Tibial nerve (tissue), 4 donors: ENCODE measurements around the gene CTNNA2.

Experiments used
- EP300 ChIP-seq, 2 donors: sonication (generic); formaldehyde crosslinking; IDR thresholded peaks; one replicate each; pipeline ENCODE4 v1.6.1; 2017; ENCODE audit warnings: antibody characterized with exemption in 2 of 2, mild to moderate bottlenecking in 1 of 2
- POLR2A ChIP-seq, 2 donors: fragments of 450-650 bp; IDR thresholded peaks; one replicate each; pipeline ENCODE4 v1.6.1; 2017; ENCODE audit warnings: antibody characterized with exemption in 2 of 2, mild to moderate bottlenecking in 2 of 2, moderate library complexity in 2 of 2
- TF ChIP-seq, protein P1 (sequence below), 5 experiments: fragments of 200-600 bp in 3 of 5; fragments of 450-650 bp in 2 of 5; sonication (generic) in 3 of 5; IDR thresholded peaks; one replicate each; pipeline ENCODE4 v1.5.1; 2016 to 2019; ENCODE audit warnings: antibody characterized with exemption in 5 of 5, mild to moderate bottlenecking in 3 of 5, moderate library complexity in 2 of 5

DNA sequence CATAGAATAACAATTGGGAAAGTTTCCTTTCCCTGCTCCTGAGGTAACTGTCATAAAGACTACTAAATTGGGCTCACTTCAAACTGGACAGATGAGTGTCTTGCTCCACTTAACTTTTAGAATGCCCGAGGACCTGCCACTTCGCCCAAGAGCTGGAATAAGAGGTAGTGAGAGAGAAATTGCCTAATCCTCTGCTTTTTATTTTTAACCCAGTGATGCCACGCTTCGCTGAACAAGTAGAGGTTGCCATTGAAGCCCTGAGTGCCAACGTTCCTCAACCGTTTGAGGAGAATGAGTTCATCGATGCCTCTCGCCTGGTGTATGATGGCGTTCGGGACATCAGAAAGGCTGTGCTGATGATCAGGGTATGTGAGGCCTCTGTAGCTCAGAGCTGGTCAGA lies 1061.1 kb downstream of the CTNNA2 start:
- TF ChIP-seq, protein P1, sequence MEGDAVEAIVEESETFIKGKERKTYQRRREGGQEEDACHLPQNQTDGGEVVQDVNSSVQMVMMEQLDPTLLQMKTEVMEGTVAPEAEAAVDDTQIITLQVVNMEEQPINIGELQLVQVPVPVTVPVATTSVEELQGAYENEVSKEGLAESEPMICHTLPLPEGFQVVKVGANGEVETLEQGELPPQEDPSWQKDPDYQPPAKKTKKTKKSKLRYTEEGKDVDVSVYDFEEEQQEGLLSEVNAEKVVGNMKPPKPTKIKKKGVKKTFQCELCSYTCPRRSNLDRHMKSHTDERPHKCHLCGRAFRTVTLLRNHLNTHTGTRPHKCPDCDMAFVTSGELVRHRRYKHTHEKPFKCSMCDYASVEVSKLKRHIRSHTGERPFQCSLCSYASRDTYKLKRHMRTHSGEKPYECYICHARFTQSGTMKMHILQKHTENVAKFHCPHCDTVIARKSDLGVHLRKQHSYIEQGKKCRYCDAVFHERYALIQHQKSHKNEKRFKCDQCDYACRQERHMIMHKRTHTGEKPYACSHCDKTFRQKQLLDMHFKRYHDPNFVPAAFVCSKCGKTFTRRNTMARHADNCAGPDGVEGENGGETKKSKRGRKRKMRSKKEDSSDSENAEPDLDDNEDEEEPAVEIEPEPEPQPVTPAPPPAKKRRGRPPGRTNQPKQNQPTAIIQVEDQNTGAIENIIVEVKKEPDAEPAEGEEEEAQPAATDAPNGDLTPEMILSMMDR (IDR thresholded peaks at IDR 0.05) = no peak
- TF ChIP-seq POLR2A (IDR thresholded peaks at IDR 0.05) (no peak), EP300 (IDR thresholded peaks at IDR 0.05) (no peak)
